Measurements from ENCODE around the gene VTA1. TPM values are rescaled to one million over a fixed set of nuclear protein-coding genes. Genes with fewer than 3 reads are reported as not detected.
A peak's percentile ranks its signal among the peaks of the same experiment; 100 is the strongest.

Gene VTA1
- polyA plus RNA-seq, 1 donor: 73.9 TPM

GRCh38 chr6:142235272-142235671, 88.2 kb downstream of the VTA1 start:
- no peak overlapping the region for H3K4me3 ChIP-seq (ENCODE audit: low read length)
- no CpG with 5 or more reads among the region's 3 CpGs for WGBS (ENCODE audit: insufficient coverage, low lambda C conversion rate)
- H3K9me3 ChIP-seq (ENCODE audit: control insufficient read depth, low read depth, low read length): no peaks in the 10 kb centered on the region
- no peaks in the 10 kb centered on the region for H3K27me3 ChIP-seq (ENCODE audit: control insufficient read depth, insufficient read depth, low read length)
- no peak for DNase-seq
- H3K36me3 ChIP-seq (ENCODE audit: control insufficient read depth, insufficient read depth, low read length): no peaks in the 10 kb centered on the region
- no peaks in the 10 kb centered on the region for H3K4me1 ChIP-seq (ENCODE audit: control insufficient read depth, insufficient read depth, low read length)
- no peak overlapping the region for H3K27ac ChIP-seq (ENCODE audit: low read length)

DNA sequence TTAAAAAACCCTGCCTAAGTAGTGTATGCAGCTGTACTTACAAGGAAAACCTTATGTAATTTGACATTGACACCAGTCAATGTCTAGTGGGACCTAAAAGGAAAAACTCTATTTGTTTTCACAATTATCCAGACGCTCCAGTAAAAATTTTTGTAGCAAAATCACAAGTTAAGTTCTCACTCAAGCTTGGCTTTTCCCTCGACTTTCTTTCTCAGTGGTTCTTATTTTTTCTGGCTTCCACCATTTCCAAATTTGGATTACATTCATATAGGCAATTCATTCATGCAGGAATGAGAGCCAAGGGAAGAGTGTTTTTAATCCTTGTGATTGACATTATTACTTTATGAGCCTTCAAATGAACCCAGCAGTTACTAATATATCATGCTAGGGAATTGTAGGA, 88.7 kb downstream of the VTA1 start:
- no peak for DNase-seq
- Histone ChIP-seq H3K9me3 (ENCODE audit: control insufficient read depth, low read depth, low read length) (no peaks in the 10 kb centered on the region), H3K4me1 (ENCODE audit: control insufficient read depth, insufficient read depth, low read length) (no peaks in the 10 kb centered on the region), H3K36me3 (ENCODE audit: control insufficient read depth, insufficient read depth, low read length) (no peaks in the 10 kb centered on the region), H3K4me3 (ENCODE audit: low read length) (no peak overlapping the region), H3K27ac (ENCODE audit: low read length) (no peak overlapping the region), H3K27me3 (ENCODE audit: control insufficient read depth, insufficient read depth, low read length) (no peaks in the 10 kb centered on the region)
- WGBS (ENCODE audit: insufficient coverage, low lambda C conversion rate): 95% methylated on average over 2 of the region's 2 CpGs

DNA sequence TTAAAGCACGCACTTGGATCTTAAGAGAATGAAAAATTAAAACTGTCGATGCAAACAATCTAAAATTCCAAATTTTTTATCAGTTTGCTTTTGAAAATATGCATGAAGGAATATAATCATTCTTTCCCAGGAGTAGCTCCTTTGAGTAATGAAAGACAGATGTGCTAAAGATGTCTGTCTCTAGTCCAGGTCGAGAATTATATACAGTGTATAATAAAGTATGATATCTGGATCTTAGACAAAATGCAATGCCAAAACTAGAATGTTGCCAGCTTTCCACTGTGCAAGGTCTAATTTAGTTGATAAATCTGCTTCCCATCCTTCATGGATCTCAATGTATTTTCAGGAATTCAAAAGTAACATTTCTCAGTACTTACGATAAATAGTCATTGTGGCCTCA, 89.6 kb downstream of the VTA1 start:
- Histone ChIP-seq H3K27ac (ENCODE audit: low read length) (no peak overlapping the region), H3K36me3 (ENCODE audit: control insufficient read depth, insufficient read depth, low read length) (no peaks in the 10 kb centered on the region)
- 93% methylated on average over 3 of the region's 4 CpGs for WGBS (ENCODE audit: insufficient coverage, low lambda C conversion rate)

DNA sequence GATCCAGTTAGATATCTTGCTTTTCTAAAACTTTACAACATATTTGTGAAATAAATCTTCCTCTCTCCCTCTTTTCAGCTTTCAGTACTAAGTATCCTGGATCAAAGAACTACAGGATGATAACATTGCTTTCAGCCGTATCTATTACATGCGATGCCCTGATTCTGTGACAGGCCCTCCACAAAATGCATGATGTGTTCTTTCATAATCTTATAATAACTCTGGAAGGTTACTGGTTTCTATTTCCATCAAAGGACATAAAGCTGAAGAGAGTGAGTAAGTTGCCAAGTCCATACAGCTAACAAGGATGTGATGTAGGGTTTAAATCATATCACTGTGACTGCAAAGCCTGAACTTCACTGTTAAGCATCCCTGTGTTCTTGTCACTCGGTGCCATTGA, 91.8 kb downstream of the VTA1 start:
- Histone ChIP-seq H3K36me3 (ENCODE audit: control insufficient read depth, insufficient read depth, low read length) (no peaks in the 10 kb centered on the region), H3K27me3 (ENCODE audit: control insufficient read depth, insufficient read depth, low read length) (no peaks in the 10 kb centered on the region), H3K27ac (ENCODE audit: low read length) (no peak overlapping the region), H3K9me3 (ENCODE audit: control insufficient read depth, low read depth, low read length) (no peaks in the 10 kb centered on the region), H3K4me3 (ENCODE audit: low read length) (no peak overlapping the region), H3K4me1 (ENCODE audit: control insufficient read depth, insufficient read depth, low read length) (no peaks in the 10 kb centered on the region)
- DNase-seq: no peak
- no CpG with 5 or more reads among the region's 3 CpGs for WGBS (ENCODE audit: insufficient coverage, low lambda C conversion rate)

More for the DNA sequence above, 89.6 kb downstream of the VTA1 start:
- no peak overlapping the region for H3K4me3 ChIP-seq (ENCODE audit: low read length)
- no peak for DNase-seq
- H3K27me3 ChIP-seq (ENCODE audit: control insufficient read depth, insufficient read depth, low read length): no peaks in the 10 kb centered on the region
- no peaks in the 10 kb centered on the region for H3K9me3 ChIP-seq (ENCODE audit: control insufficient read depth, low read depth, low read length)
- no peaks in the 10 kb centered on the region for H3K4me1 ChIP-seq (ENCODE audit: control insufficient read depth, insufficient read depth, low read length)

- H3K9me3 ChIP-seq (ENCODE audit: control insufficient read depth, low read depth, low read length): no peaks in the 10 kb centered on the region
- no peak overlapping the region for H3K27ac ChIP-seq (ENCODE audit: low read length)
- no peak overlapping the region for H3K4me3 ChIP-seq (ENCODE audit: low read length)
- no peaks in the 10 kb centered on the region for H3K27me3 ChIP-seq (ENCODE audit: control insufficient read depth, insufficient read depth, low read length)
- WGBS (ENCODE audit: insufficient coverage, low lambda C conversion rate): no CpG with 5 or more reads among the region's 4 CpGs
- DNase-seq: no peak
- H3K4me1 ChIP-seq (ENCODE audit: control insufficient read depth, insufficient read depth, low read length): no peaks in the 10 kb centered on the region
- H3K36me3 ChIP-seq (ENCODE audit: control insufficient read depth, insufficient read depth, low read length): no peaks in the 10 kb centered on the region
Measured at GRCh38 chr6:142240179-142240578, 93.1 kb downstream of the VTA1 start.

GRCh38 chr6:142241061-142241460, 94.0 kb downstream of the VTA1 start:
- Histone ChIP-seq H3K27ac (ENCODE audit: low read length) (no peak overlapping the region), H3K36me3 (ENCODE audit: control insufficient read depth, insufficient read depth, low read length) (no peaks in the 10 kb centered on the region), H3K27me3 (ENCODE audit: control insufficient read depth, insufficient read depth, low read length) (no peaks in the 10 kb centered on the region), H3K9me3 (ENCODE audit: control insufficient read depth, low read depth, low read length) (no peaks in the 10 kb centered on the region), H3K4me1 (ENCODE audit: control insufficient read depth, insufficient read depth, low read length) (no peaks in the 10 kb centered on the region), H3K4me3 (ENCODE audit: low read length) (no peak overlapping the region)
- no peak for DNase-seq

- no peak for DNase-seq
- Histone ChIP-seq H3K4me3 (ENCODE audit: low read length) (no peak overlapping the region), H3K9me3 (ENCODE audit: control insufficient read depth, low read depth, low read length) (no peaks in the 10 kb centered on the region), H3K27ac (ENCODE audit: low read length) (no peak overlapping the region), H3K27me3 (ENCODE audit: control insufficient read depth, insufficient read depth, low read length) (no peaks in the 10 kb centered on the region), H3K36me3 (ENCODE audit: control insufficient read depth, insufficient read depth, low read length) (no peaks in the 10 kb centered on the region), H3K4me1 (ENCODE audit: control insufficient read depth, insufficient read depth, low read length) (no peaks in the 10 kb centered on the region)
- 100% methylated on average over 1 of the region's 4 CpGs for WGBS (ENCODE audit: insufficient coverage, low lambda C conversion rate)
Measured at GRCh38 chr6:142242269-142242668, 95.2 kb downstream of the VTA1 start.

DNA sequence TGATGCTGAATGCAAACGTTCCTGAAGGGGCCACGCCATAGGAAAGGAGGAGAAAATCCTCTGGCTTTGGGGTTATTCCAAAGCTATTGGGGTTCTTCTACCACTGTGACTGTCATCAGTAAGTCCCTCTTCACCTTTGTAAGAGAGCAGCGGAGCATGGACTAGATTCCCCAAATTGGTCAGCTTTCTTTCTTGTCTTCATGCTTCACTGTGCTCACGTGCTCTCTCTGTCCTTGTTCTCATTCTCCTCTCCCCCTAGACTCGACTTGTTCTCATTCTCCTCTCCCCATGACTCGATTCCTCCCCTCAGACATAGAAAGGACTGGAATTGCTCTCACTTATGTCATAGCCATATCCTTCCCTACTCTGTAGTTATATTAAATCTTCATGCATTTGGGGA, 99.9 kb downstream of the VTA1 start:
- no peaks in the 10 kb centered on the region for H3K36me3 ChIP-seq (ENCODE audit: control insufficient read depth, insufficient read depth, low read length)
- H3K9me3 ChIP-seq (ENCODE audit: control insufficient read depth, low read depth, low read length): no peaks in the 10 kb centered on the region
- WGBS (ENCODE audit: insufficient coverage, low lambda C conversion rate): 83% methylated on average over 2 of the region's 6 CpGs
- H3K27me3 ChIP-seq (ENCODE audit: control insufficient read depth, insufficient read depth, low read length): no peaks in the 10 kb centered on the region
- H3K27ac ChIP-seq (ENCODE audit: low read length): no peak overlapping the region
- no peak overlapping the region for H3K4me3 ChIP-seq (ENCODE audit: low read length)
- no peak for DNase-seq
- no peaks in the 10 kb centered on the region for H3K4me1 ChIP-seq (ENCODE audit: control insufficient read depth, insufficient read depth, low read length)

- Histone ChIP-seq H3K36me3 (ENCODE audit: control insufficient read depth, insufficient read depth, low read length) (no peaks in the 10 kb centered on the region), H3K27ac (ENCODE audit: low read length) (peak overlapping the region; percentile 1), H3K4me3 (ENCODE audit: low read length) (no peak overlapping the region), H3K27me3 (ENCODE audit: control insufficient read depth, insufficient read depth, low read length) (no peaks in the 10 kb centered on the region), H3K9me3 (ENCODE audit: control insufficient read depth, low read depth, low read length) (no peaks in the 10 kb centered on the region), H3K4me1 (ENCODE audit: control insufficient read depth, insufficient read depth, low read length) (peaks cover 7% of the 10 kb centered on the region)
- no CpG with 5 or more reads among the region's 3 CpGs for WGBS (ENCODE audit: insufficient coverage, low lambda C conversion rate)
- DNase-seq: peak in 1 of 2 donors; percentile 68
Measured at GRCh38 chr6:142249266-142249665, 102.2 kb downstream of the VTA1 start.

- H3K27ac ChIP-seq (ENCODE audit: low read length): no peak overlapping the region
- H3K4me3 ChIP-seq (ENCODE audit: low read length): no peak overlapping the region
- DNase-seq: no peak
- peaks cover 10% of the 10 kb centered on the region for H3K4me1 ChIP-seq (ENCODE audit: control insufficient read depth, insufficient read depth, low read length)
- no peaks in the 10 kb centered on the region for H3K36me3 ChIP-seq (ENCODE audit: control insufficient read depth, insufficient read depth, low read length)
- no CpG with 5 or more reads among the region's 1 CpG for WGBS (ENCODE audit: insufficient coverage, low lambda C conversion rate)
- no peaks in the 10 kb centered on the region for H3K9me3 ChIP-seq (ENCODE audit: control insufficient read depth, low read depth, low read length)
- no peaks in the 10 kb centered on the region for H3K27me3 ChIP-seq (ENCODE audit: control insufficient read depth, insufficient read depth, low read length)
Measured at GRCh38 chr6:142251930-142252445, 104.9 kb downstream of the VTA1 start.

DNA sequence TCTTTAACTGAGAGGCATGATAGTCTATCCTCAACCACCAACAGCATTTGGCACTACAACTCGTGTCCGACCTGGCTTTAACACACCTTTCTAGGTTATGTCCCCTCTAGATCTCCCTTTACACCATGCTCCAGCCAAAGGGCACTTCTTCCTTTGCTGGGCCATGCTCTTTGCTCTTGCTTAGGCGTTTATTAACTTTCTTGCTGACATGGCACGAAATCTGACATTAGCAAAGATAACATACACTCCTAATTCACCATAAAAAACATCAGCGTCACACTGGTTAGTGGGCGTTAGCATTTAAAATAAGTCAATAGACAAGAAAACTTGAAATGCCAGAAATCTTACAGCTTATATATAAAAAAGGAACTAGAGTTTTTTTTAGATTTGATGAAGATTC, 107.5 kb downstream of the VTA1 start:
- Histone ChIP-seq H3K27me3 (ENCODE audit: control insufficient read depth, insufficient read depth, low read length) (no peaks in the 10 kb centered on the region), H3K4me1 (ENCODE audit: control insufficient read depth, insufficient read depth, low read length) (peaks cover 15% of the 10 kb centered on the region), H3K36me3 (ENCODE audit: control insufficient read depth, insufficient read depth, low read length) (no peaks in the 10 kb centered on the region), H3K4me3 (ENCODE audit: low read length) (no peak overlapping the region), H3K9me3 (ENCODE audit: control insufficient read depth, low read depth, low read length) (no peaks in the 10 kb centered on the region), H3K27ac (ENCODE audit: low read length) (peak overlapping the region; percentile 65)
- peak; percentile 70 to 85 for DNase-seq
- WGBS (ENCODE audit: insufficient coverage, low lambda C conversion rate): 38% methylated on average over 4 of the region's 6 CpGs
